HUES6 (cell line): ENCODE results near the gene ISLR.

Source experiments
- H3K27ac ChIP-seq: 2 replicates; pipeline ENCODE4 v1.7.0; 2013; ENCODE audit warnings: low read depth, mild to moderate bottlenecking, low read length, inconsistent platforms
- H3K27me3 ChIP-seq: 2 replicates; pipeline ENCODE4 v1.6.1; 2013; ENCODE audit warnings: low read length; ENCODE audit not compliant: control insufficient read depth, insufficient read depth
- H3K36me3 ChIP-seq: 2 replicates; pipeline ENCODE4 v1.6.1; 2013; ENCODE audit warnings: low read length; ENCODE audit not compliant: control insufficient read depth, insufficient read depth
- H3K4me1 ChIP-seq: 2 replicates; pipeline ENCODE4 v1.6.1; 2013; ENCODE audit warnings: low read length; ENCODE audit not compliant: control insufficient read depth, insufficient read depth
- H3K4me3 ChIP-seq: 2 replicates; pipeline ENCODE4 v1.5.1; 2013; ENCODE audit warnings: low read depth, low read length
- H3K9ac ChIP-seq: one replicate; pipeline ENCODE4 v1.6.1; 2013; ENCODE audit warnings: mild to moderate bottlenecking, low read length
- H3K9me3 ChIP-seq: 2 replicates; pipeline ENCODE4 v1.6.1; 2013; ENCODE audit warnings: low read depth, low read length; ENCODE audit not compliant: control insufficient read depth, insufficient read depth

Gene ISLR

DNA sequence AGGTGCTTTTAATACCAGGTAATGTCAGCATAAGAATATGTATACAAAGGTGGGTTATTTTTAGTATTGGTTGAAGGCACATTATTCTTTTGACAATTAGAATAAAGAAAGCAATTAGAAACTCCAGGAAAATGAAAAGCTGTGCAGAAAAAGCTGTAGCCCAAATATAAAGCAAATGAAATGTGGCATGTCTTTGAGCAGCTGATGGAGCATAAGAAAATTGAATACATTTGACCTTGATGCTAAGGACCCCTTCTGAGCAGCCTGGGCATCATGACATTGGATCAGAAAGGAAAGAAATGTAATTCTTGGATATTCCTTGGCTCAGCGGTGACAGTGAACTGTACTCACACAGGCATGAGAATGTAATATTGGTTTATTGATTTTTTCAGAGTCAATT lies 8.0 kb upstream of the ISLR start:
- no peak overlapping the region for H3K4me3 ChIP-seq
- H3K27me3 ChIP-seq: no peaks in the 10 kb centered on the region
- no peaks in the 10 kb centered on the region for H3K4me1 ChIP-seq
- no peaks in the 10 kb centered on the region for H3K36me3 ChIP-seq
- no peak overlapping the region for H3K9ac ChIP-seq
- H3K9me3 ChIP-seq: no peaks in the 10 kb centered on the region
- H3K27ac ChIP-seq: no peak overlapping the region

DNA sequence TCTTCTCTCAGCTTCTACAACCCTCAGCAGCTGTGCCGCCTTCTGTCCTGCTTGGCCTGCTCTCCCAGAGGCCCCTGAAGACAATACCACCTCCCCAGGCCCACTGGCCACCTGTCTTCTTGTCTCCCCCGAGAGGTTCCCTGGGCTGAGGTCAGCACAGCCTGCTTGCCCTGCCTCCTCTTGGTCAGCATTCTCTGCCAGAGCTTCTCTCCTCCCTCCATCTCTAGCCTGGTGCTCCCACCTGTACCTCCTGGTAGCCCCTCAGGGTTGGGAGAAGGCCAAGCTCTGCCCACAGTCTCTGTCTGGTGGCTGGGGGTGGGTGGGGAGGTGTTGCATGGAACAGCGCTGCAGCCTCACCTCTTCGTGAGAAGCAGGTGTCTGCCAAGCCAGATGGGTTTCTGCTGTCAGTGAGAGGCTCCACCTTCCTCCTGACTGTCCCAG lies 5.6 kb upstream of the ISLR start:
- Histone ChIP-seq H3K4me1 (peaks cover 7% of the 10 kb centered on the region), H3K9me3 (no peaks in the 10 kb centered on the region), H3K4me3 (no peak overlapping the region)

GRCh38 chr15:74168711-74169126 lies 4.8 kb upstream of the ISLR start:
- no peak overlapping the region for H3K9ac ChIP-seq
- no peaks in the 10 kb centered on the region for H3K36me3 ChIP-seq
- no peaks in the 10 kb centered on the region for H3K9me3 ChIP-seq
- no peak overlapping the region for H3K4me3 ChIP-seq
- peaks cover 15% of the 10 kb centered on the region for H3K4me1 ChIP-seq
- no peak overlapping the region for H3K27ac ChIP-seq
- no peaks in the 10 kb centered on the region for H3K27me3 ChIP-seq

More for the DNA sequence above, 5.6 kb upstream of the ISLR start:
- H3K27me3 ChIP-seq: no peaks in the 10 kb centered on the region
- no peaks in the 10 kb centered on the region for H3K36me3 ChIP-seq
- H3K9ac ChIP-seq: no peak overlapping the region
- no peak overlapping the region for H3K27ac ChIP-seq

- Histone ChIP-seq H3K27me3 (no peaks in the 10 kb centered on the region), H3K36me3 (no peaks in the 10 kb centered on the region), H3K9me3 (no peaks in the 10 kb centered on the region), H3K4me3 (no peak overlapping the region), H3K9ac (no peak overlapping the region), H3K27ac (no peak overlapping the region), H3K4me1 (peaks cover 20% of the 10 kb centered on the region)
Measured at GRCh38 chr15:74170071-74170844, 3.3 kb upstream of the ISLR start.

DNA sequence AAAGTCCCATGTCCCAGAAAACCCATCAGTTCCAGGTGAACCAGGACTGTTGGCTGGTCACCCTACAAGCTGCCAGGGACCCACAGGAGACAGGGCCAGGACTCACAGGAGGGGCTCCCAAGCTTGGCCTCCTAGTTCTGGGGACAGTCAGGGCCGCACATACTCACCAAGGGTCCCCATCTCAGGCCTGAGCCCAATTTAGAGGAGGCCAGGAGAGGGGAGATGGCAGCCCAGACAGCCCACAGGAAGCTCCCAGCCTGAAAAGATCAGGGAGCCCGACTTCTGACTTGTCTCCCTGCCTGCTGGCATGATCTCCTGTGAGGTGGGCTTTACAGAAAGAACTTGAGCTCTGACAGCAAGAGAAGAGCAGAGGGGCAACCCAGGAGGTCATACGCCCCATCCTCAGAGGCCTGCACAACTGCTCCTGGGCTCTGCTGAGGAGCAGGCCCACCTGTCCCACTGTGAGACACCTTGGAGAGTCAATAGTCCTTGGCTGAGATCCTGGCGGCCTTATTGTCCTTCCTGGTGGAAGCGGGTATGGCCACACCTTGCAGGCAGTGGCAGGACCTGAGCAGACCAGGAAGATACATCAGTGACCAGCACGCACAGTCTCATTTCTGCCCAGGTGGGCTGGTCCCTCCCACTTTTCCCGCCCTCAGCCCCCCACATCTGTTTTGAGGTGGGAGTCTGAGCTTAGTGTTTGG lies 2.5 kb upstream of the ISLR start:
- Histone ChIP-seq H3K36me3 (no peaks in the 10 kb centered on the region), H3K4me3 (no peak overlapping the region), H3K27ac (no peak overlapping the region), H3K9me3 (no peaks in the 10 kb centered on the region), H3K4me1 (peaks cover 23% of the 10 kb centered on the region), H3K27me3 (no peaks in the 10 kb centered on the region), H3K9ac (no peak overlapping the region)

- peaks cover 32% of the 10 kb centered on the region for H3K4me1 ChIP-seq
- H3K9me3 ChIP-seq: no peaks in the 10 kb centered on the region
- no peaks in the 10 kb centered on the region for H3K27me3 ChIP-seq
- no peak overlapping the region for H3K4me3 ChIP-seq
- no peak overlapping the region for H3K9ac ChIP-seq
- H3K27ac ChIP-seq: no peak overlapping the region
- no peaks in the 10 kb centered on the region for H3K36me3 ChIP-seq
Measured at GRCh38 chr15:74171965-74172541, 1.5 kb upstream of the ISLR start.

DNA sequence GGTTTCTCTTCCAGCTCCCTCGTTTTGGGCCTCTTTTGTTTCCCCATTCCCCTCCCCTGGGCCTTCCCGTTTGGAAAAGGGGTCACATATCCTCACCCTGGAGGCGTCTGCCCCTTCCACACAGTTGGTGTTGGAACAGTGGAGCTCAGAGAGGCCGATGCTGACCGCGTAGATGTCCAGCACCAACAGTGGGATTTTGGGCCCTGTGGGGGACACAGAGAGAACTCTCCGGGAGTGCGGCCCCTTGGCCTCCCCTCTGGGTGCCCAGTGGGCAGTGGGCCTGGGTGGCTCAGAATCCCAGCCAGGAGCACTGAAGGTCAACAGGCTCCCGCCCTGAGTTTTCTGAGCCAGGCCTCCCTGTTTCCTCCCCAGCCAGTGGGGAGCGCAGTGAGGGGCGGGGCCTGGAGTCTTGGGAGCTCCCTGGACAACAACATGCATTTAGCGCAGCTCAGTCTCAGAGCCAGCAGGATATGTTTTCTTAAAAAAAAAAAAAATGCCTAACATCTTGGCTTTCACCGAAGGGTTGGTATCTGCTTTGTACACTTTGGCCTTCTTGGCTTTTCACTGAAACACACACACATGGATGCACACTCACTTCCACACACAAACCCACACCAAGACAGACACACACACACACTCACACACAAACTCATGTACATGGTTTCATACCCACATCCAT lies 670 bp upstream of the ISLR start:
- Histone ChIP-seq H3K27me3 (no peaks in the 10 kb centered on the region), H3K4me1 (peaks cover 40% of the 10 kb centered on the region), H3K9me3 (no peaks in the 10 kb centered on the region), H3K4me3 (no peak overlapping the region), H3K9ac (no peak overlapping the region), H3K36me3 (no peaks in the 10 kb centered on the region), H3K27ac (no peak overlapping the region)

DNA sequence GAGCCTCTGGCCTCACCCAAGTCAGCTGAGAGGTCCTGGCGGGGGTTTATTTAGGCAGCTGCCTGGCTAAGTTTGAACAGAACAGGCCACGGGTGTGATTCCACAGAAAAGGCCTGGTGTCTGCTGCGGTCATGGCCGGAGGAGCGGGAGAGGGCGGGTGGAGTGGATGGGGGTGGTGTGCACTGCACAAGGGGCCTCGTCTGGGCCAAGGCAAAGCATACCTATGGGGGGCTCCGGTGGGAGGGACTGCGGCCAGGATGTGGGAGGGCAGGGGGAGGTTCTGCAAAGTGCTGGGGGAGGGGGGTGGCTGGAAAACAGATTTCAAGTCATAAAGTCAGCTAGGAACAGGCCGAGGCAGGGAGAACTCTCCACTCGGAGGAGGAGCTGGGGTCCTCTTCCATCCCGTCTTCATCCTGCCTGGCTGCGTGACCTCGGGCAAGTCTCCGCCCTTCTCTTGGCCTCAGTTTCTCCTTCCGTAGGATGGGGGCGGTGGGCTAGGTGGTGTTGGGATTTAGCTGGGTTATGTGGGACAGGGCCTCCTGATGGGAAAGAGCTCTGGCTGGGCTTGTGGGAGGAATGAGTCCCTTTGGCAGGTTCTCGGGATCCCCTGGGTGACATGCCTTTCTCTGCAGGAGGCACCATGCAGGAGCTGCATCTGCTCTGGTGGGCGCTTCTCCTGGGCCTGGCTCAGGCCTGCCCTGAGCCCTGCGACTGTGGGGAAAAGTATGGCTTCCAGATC lies 878 bp downstream of the ISLR start:
- Histone ChIP-seq H3K27me3 (no peaks in the 10 kb centered on the region), H3K9ac (no peak overlapping the region), H3K4me3 (no peak overlapping the region), H3K9me3 (no peaks in the 10 kb centered on the region), H3K27ac (no peak overlapping the region), H3K36me3 (no peaks in the 10 kb centered on the region), H3K4me1 (peaks cover 42% of the 10 kb centered on the region)

- Histone ChIP-seq H3K36me3 (peaks cover 3% of the 10 kb centered on the region; the same call in 1 of the 2 replicates), H3K9me3 (no peaks in the 10 kb centered on the region), H3K27ac (no peak overlapping the region), H3K27me3 (no peaks in the 10 kb centered on the region), H3K4me1 (peaks cover 42% of the 10 kb centered on the region), H3K9ac (no peak overlapping the region), H3K4me3 (no peak overlapping the region)
Measured at GRCh38 chr15:74174958-74175253, 1.4 kb downstream of the ISLR start.

- H3K4me3 ChIP-seq: no peak overlapping the region
- peaks cover 42% of the 10 kb centered on the region for H3K4me1 ChIP-seq
- H3K9me3 ChIP-seq: no peaks in the 10 kb centered on the region
- H3K27me3 ChIP-seq: no peaks in the 10 kb centered on the region
- no peak overlapping the region for H3K9ac ChIP-seq
- no peak overlapping the region for H3K27ac ChIP-seq
- H3K36me3 ChIP-seq: peaks cover 6% of the 10 kb centered on the region; the same call in 1 of the 2 replicates
Measured at GRCh38 chr15:74175271-74176191, 2.0 kb downstream of the ISLR start.
